Activated T-cell treated with anti-CD3 and anti-CD28 coated beads, Interleukin-2, amount 50 U/mL, for 72 hours (primary cell): ENCODE results near the gene RASD1. TPM values are rescaled to one million over a fixed set of nuclear protein-coding genes. Genes with fewer than 3 reads are reported as not detected.
A peak's percentile ranks its signal among the peaks of the same experiment; 100 is the strongest.

Experiments
- ATAC-seq, 2 donors: fragments of 150-1000 bp; cut with Tn5 transposase; replicated peaks in 1 of 2; 2 replicates each; pipeline ENCODE4 v1.10.0; 2021; ENCODE audit warnings: moderate library complexity in 2 of 2, mild to moderate bottlenecking in 1 of 2
- DNase-seq, 2 donors: peaks; one replicate each; pipeline ENCODE4 v3.0.0; 2021 to 2022; ENCODE audit warnings: mixed read lengths in 1 of 2
- H3K27ac Mint-ChIP-seq: one replicate; pipeline ENCODE4 v1.8.0; 2022; ENCODE audit warnings: mild to moderate bottlenecking, moderate library complexity, mixed read lengths
- H3K27me3 Mint-ChIP-seq: one replicate; pipeline ENCODE4 v1.8.0; 2022; ENCODE audit warnings: low read depth, mixed read lengths
- H3K36me3 Mint-ChIP-seq, 2 donors: one replicate each; pipeline ENCODE4 v1.8.0; 2022; ENCODE audit warnings: mixed read lengths in 2 of 2, mild to moderate bottlenecking in 1 of 2; ENCODE audit not compliant: insufficient read depth in 2 of 2
- H3K4me1 Mint-ChIP-seq: one replicate; pipeline ENCODE4 v1.8.0; 2022; ENCODE audit warnings: low read depth, mixed read lengths
- H3K4me3 Mint-ChIP-seq, 2 donors: one replicate each; pipeline ENCODE4 v1.8.0; 2022; ENCODE audit warnings: mild to moderate bottlenecking in 2 of 2, mixed read lengths in 2 of 2, moderate library complexity in 2 of 2
- H3K9me3 Mint-ChIP-seq, 2 donors: one replicate each; pipeline ENCODE4 v1.8.0; 2022; ENCODE audit warnings: mixed read lengths in 2 of 2
- total RNA-seq, 2 donors: library from RNA; stranded (reverse); gene quantifications; one replicate each; pipeline ENCODE4 v1.2.3, GENCODE V29; 2022

The RASD1 gene, protein sequence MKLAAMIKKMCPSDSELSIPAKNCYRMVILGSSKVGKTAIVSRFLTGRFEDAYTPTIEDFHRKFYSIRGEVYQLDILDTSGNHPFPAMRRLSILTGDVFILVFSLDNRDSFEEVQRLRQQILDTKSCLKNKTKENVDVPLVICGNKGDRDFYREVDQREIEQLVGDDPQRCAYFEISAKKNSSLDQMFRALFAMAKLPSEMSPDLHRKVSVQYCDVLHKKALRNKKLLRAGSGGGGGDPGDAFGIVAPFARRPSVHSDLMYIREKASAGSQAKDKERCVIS
- 1 to 10 TPM; 1.6 to 3.0 TPM for total RNA-seq

DNA sequence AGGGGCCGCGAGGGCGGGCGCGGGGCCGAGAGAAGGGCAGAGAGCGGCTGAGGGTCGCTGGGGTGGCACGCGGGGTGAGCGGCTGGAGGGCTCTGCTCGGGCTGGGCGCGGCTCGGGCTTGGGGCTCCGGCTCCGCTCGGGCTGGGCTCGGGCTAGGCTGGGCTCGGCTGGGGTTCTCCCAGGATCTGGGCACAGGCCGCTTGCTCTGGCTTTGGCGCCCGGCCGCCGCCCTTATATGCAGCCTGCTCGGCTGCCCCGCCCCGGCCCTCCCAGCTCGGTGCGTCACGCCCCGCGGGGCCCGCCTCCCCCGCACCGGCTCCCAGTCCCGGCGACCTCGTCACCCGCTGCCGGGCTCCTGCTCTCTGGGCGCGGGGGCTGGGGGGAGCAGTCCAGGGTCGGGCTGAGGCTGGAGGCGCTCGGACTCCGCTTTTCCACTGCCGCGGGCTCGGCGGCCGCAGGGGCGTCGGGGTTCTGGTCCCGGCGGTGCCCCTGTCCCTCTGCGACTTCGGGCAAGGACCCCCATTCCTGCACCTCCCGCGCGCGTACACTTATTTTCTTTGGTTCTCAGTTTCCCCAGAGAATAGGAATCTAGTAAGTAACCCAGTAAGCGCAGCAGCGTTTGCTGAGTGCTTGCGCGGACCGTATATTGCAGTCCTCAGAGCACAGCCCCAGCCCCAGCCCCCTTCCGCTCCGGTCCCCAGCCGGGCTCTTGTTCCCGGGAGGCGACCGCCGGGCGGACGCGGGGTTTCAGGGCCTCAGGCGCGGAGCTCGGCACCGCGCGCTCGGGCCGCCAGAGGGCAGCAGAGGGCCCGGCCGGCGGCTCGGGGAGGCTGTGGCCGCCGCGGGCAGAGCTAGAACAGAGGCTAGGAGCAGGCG lies at the start of gene RASD1:
Gene RASD1 (minus strand): TSS at position 207 of the 876 bp plus-strand sequence. CDS start 214 bp downstream, outside the sequence.
- peak; percentile 81 to 89 for DNase-seq
- Mint-ChIP-seq H3K36me3 (peaks cover 0 to 3% of the 10 kb centered on the region in 2 donors), H3K9me3 (no peaks in the 10 kb centered on the region), H3K4me1 (peaks cover 14% of the 10 kb centered on the region), H3K4me3 (peak within 1 kb of the TSS; percentile 86 to 95), H3K27ac (peak within 1 kb of the TSS; percentile 80), H3K27me3 (peaks cover 7% of the 10 kb centered on the region)
- peak; percentile 85 for ATAC-seq

- H3K9me3 Mint-ChIP-seq = no peaks in the 10 kb centered on the region
- DNase-seq (no peak), ATAC-seq (no peak)
- H3K27me3 Mint-ChIP-seq = no peaks in the 10 kb centered on the region
- H3K4me1 Mint-ChIP-seq = no peaks in the 10 kb centered on the region
- no peak overlapping the region for H3K27ac Mint-ChIP-seq
- H3K4me3 Mint-ChIP-seq = no peak overlapping the region
- H3K36me3 Mint-ChIP-seq = no peaks in the 10 kb centered on the region
These were observed 49.8 kb upstream of the RASD1 start for GRCh38 chr17:17545984-17546383.

DNA sequence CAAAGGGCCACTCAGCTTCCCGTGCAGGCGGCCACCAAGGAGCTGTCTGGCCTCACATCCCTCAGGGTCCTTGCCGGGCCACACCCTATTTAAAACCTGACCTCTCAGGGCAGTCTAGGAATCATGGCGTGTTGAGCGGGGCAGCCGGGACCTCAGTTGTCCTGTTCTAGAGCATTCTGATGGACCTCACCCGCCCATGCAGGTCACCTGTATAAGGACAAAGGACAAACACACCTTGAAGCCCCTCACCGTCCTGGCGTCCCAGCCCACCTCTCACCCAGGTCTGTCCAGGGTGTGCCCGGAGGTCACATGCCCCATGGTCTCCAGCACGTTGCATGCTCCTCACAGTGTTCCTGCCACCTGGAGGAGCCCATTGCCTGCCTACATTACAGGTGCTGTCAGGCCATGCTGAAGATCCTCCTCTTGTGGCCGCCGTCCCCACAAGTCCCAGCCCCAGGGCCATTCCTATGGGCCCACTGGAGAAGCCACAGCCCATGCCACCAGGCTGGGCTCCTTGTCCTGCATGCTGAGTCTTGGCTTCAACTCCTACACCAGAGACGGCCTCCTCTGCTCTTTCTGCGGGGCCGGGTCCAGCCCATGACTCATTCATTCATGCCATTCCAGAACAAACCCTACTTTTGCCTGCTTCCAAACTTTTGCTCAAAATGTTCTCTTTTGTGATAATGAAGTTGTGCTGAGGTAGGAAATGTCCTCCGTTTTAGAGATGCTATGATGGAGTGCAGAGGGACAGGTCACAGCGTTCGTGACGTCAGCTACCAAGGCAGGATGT lies 49.0 kb upstream of the RASD1 start:
- Mint-ChIP-seq H3K4me1 (no peaks in the 10 kb centered on the region), H3K27ac (no peak overlapping the region), H3K27me3 (no peaks in the 10 kb centered on the region), H3K36me3 (no peaks in the 10 kb centered on the region), H3K9me3 (no peaks in the 10 kb centered on the region), H3K4me3 (no peak overlapping the region)
- no peak for DNase-seq
- no peak for ATAC-seq

GRCh38 chr17:17542906-17543635 lies 46.9 kb upstream of the RASD1 start:
- H3K27me3 Mint-ChIP-seq = no peaks in the 10 kb centered on the region
- ATAC-seq = no peak

DNA sequence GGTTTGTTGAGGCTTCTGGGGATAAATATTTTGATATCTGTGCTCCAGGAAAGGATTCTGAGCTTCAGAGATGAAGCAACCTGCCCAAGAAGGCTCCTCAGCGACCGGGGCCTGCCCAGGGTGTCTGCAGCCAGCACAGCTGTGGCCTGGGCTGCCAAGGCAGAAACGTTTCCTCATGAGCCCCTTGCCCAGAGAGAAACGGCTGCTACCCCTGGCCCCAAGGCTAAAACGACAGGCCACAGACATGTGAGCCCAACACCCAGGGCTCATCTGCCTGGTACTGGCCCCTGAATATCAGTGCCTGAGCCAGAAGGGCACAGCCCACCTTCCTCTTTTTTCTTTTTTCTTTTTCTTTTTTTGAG lies 45.4 kb upstream of the RASD1 start:
- Mint-ChIP-seq H3K27ac (no peak overlapping the region), H3K4me1 (no peaks in the 10 kb centered on the region), H3K27me3 (no peaks in the 10 kb centered on the region), H3K4me3 (no peak overlapping the region), H3K9me3 (no peaks in the 10 kb centered on the region), H3K36me3 (no peaks in the 10 kb centered on the region)
- DNase-seq = no peak
- no peak for ATAC-seq

More at GRCh38 chr17:17542906-17543635, 46.9 kb upstream of the RASD1 start:
- Mint-ChIP-seq H3K36me3 (no peaks in the 10 kb centered on the region), H3K27ac (no peak overlapping the region), H3K4me3 (no peak overlapping the region), H3K9me3 (no peaks in the 10 kb centered on the region), H3K4me1 (no peaks in the 10 kb centered on the region)
- no peak for DNase-seq

DNA sequence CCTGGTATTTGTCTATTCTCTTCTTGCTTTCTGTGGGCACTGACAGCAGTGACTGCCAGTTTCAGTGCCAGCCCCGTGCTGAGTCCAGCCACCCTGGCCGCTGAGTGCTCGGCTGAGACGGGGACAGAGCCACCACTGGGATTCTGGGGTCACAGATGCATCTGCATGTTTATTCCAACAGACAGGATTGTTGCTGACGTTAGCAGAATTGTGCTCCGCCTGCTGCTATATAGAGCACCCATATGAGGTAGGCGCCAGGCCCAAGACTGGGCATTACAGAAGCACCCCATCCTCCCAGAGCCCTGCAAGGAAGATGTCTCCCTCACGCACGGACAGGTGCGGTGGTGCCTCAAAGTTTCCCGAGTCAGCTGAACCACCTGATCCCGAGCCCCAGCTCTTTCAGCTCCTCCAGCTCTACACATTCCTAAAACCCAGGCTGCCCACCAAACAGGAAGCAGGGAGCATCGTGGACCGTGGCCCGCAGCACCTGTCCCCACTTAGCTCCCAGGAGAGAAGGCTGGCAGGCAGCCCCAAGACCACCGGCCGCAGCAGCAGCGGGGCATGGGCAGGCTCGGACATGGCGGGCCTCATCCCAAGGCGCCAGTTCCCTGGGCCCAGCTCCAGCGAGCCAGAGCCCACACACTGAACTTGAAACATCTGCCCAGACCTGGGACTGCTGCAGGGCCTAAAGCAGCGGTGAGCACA lies 44.9 kb upstream of the RASD1 start:
- Mint-ChIP-seq H3K9me3 (no peaks in the 10 kb centered on the region), H3K4me1 (no peaks in the 10 kb centered on the region), H3K27me3 (no peaks in the 10 kb centered on the region), H3K4me3 (no peak overlapping the region), H3K27ac (no peak overlapping the region), H3K36me3 (no peaks in the 10 kb centered on the region)
- ATAC-seq = no peak
- no peak for DNase-seq

- H3K36me3 Mint-ChIP-seq = no peaks in the 10 kb centered on the region
These were observed 44.2 kb upstream of the RASD1 start for GRCh38 chr17:17540278-17540906.

DNA sequence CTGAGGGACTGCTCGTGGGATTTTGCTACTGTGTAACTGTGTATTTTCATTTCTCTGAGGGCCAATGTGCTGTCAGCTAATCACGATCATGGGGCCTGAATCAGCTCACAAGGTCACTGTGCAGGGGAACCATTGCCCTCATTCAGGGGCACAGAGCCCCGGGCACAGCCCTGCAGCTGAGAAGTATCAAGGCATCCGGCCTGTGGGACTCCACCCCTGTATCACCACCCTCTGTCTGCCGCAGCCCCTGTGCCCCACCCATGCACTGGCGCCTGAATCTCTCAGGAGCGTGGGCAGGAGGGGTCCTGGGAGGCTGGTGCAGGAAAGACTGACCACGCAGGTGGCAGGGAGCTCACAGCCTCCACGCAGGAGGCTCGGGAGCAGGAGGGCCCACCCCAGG lies 43.4 kb upstream of the RASD1 start:
- H3K4me3 Mint-ChIP-seq = no peak overlapping the region
- ATAC-seq = no peak
- H3K9me3 Mint-ChIP-seq = no peaks in the 10 kb centered on the region
- no peaks in the 10 kb centered on the region for H3K36me3 Mint-ChIP-seq
- no peaks in the 10 kb centered on the region for H3K27me3 Mint-ChIP-seq
- no peak overlapping the region for H3K27ac Mint-ChIP-seq
- no peaks in the 10 kb centered on the region for H3K4me1 Mint-ChIP-seq
- no peak for DNase-seq

More at GRCh38 chr17:17540278-17540906, 44.2 kb upstream of the RASD1 start:
- no peak overlapping the region for H3K4me3 Mint-ChIP-seq
- H3K27me3 Mint-ChIP-seq = no peaks in the 10 kb centered on the region
- ATAC-seq (no peak), DNase-seq (no peak)
- H3K4me1 Mint-ChIP-seq = no peaks in the 10 kb centered on the region
- H3K27ac Mint-ChIP-seq = no peak overlapping the region
- H3K9me3 Mint-ChIP-seq = no peaks in the 10 kb centered on the region

DNA sequence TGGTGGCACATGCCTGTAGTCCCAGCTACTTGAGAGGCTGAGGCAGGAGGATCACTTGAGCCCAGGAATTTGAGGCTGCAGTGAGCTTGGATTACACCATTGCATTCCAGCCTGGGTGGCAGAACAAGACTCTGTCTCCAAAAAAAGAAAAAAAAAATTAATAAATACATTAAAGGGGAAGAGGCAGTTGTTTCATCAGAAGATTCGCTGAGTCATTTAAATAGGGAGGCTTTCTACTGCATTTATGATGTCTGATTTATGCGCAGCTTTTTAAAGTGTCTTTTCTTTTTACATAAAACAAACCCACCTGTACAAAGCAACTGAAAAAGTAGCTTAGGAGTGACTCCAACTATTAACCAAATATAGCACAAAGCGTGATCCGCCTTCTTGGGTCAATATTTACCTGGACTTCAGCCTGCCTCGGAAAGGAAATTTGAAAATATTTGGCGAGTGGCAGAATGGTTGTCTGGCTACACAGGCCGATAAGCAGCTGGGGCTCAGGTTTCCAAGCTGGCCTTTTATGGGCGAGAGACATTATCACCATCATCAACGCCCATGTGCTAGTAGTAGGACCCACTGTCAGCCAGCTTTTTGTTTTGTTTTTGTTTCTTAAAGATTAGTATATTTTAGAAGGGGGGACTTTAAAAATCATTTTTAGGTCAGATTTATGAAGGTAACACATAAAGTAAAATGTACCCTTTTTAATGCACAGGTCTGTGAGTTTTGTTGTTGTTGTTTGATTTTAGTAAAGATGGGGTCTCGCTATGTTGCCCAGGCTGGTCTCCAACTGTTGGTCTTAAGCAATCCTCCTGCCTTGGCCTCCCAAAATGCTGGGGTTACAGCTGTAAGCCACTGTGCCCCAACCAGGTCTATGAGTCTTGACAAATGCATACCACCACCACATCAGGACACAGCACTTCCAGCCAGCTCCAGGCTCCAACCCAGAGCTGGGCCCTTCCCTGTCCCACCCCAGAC lies 42.5 kb upstream of the RASD1 start:
- H3K4me1 Mint-ChIP-seq = no peaks in the 10 kb centered on the region
- H3K27me3 Mint-ChIP-seq = no peaks in the 10 kb centered on the region
- ATAC-seq (no peak), DNase-seq (no peak)
- H3K36me3 Mint-ChIP-seq = no peaks in the 10 kb centered on the region
- H3K4me3 Mint-ChIP-seq = no peak overlapping the region
- H3K27ac Mint-ChIP-seq = no peak overlapping the region
- H3K9me3 Mint-ChIP-seq = no peaks in the 10 kb centered on the region

- Mint-ChIP-seq H3K27me3 (no peaks in the 10 kb centered on the region), H3K9me3 (no peaks in the 10 kb centered on the region), H3K4me1 (no peaks in the 10 kb centered on the region), H3K27ac (no peak overlapping the region), H3K36me3 (no peaks in the 10 kb centered on the region), H3K4me3 (no peak overlapping the region)
- ATAC-seq (no peak), DNase-seq (no peak)
These were observed 41.3 kb upstream of the RASD1 start for GRCh38 chr17:17537311-17538099.
